GM10266 (cell line): ENCODE data around the gene SH3BGRL2.

Experiments used
- DNase-seq: peaks from one replicate; pipeline ENCODE4 v3.0.0; 2012; ENCODE audit errors: extremely low spot score
- TF ChIP-seq, protein P1 (sequence below): IDR thresholded peaks from 2 replicates; pipeline ENCODE4 v1.5.1; 2012; ENCODE audit warnings: mild to moderate bottlenecking, low read depth; ENCODE audit not compliant: control insufficient read depth, insufficient read depth; ENCODE audit errors: missing control alignments

SH3BGRL2 gene

DNA sequence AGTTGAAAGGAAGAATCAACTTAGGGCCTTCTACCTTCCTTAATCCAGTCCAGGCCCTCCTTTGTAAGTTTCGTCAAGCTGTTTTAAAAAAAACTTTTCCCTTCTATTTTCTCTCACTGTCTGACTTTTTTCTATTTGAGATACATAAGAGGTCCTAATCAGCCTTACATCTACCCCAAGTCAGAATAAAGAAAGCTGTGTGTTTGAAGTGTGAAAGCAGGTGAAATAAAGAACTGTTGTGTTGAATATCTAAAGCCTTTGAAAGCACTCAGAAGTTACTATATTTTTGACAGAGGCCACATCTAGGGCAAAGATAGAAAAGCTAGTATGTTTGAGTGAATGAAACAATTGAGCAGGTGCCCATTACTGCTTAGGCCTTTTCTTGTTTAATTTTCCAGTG, 35.5 kb downstream of the SH3BGRL2 start:
- DNase-seq: no peak
- TF ChIP-seq, protein P1, sequence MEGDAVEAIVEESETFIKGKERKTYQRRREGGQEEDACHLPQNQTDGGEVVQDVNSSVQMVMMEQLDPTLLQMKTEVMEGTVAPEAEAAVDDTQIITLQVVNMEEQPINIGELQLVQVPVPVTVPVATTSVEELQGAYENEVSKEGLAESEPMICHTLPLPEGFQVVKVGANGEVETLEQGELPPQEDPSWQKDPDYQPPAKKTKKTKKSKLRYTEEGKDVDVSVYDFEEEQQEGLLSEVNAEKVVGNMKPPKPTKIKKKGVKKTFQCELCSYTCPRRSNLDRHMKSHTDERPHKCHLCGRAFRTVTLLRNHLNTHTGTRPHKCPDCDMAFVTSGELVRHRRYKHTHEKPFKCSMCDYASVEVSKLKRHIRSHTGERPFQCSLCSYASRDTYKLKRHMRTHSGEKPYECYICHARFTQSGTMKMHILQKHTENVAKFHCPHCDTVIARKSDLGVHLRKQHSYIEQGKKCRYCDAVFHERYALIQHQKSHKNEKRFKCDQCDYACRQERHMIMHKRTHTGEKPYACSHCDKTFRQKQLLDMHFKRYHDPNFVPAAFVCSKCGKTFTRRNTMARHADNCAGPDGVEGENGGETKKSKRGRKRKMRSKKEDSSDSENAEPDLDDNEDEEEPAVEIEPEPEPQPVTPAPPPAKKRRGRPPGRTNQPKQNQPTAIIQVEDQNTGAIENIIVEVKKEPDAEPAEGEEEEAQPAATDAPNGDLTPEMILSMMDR: no peak

DNA sequence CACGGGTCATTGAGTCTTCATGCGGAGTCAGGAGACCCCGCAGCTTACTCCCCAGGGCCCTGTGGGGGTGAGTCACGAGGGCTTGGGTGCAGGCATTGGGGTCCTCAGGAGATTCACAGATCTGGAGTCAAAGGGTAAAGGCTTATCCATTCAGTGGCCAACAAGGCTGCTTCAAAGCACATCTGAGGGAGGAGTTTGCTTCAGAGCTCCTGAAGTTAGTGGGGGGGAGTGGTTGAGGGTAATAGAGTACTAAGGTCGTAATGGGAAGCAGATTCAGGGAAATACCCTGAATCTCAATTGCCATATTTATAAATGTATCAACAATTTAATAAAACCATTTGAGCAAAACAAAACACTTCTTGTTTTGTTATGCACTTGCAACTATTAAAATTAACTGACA, 37.3 kb downstream of the SH3BGRL2 start:
- no peak for DNase-seq

DNA sequence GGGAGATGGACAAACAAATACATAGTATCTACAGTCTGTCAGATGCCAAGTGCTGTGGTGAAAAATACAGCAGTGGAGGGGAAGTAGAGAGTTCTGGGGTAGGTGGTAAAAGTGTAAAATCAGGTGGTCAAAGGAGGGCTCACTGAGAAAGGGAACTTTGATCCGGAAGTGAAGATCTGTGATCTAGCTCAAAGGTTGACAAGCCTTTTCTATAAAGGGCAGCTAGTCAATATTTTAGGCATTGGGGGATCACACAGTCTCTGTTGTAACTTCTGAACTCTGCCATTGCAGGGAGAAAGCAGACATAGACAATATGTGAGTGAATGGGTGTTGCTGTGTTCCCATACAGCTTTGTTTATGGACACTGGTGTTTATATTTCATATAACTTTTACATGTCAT, 38.6 kb downstream of the SH3BGRL2 start:
- TF ChIP-seq, protein P1: no peak
- DNase-seq: no peak

More for the DNA sequence above, 37.3 kb downstream of the SH3BGRL2 start:
- TF ChIP-seq, protein P1: no peak

DNA sequence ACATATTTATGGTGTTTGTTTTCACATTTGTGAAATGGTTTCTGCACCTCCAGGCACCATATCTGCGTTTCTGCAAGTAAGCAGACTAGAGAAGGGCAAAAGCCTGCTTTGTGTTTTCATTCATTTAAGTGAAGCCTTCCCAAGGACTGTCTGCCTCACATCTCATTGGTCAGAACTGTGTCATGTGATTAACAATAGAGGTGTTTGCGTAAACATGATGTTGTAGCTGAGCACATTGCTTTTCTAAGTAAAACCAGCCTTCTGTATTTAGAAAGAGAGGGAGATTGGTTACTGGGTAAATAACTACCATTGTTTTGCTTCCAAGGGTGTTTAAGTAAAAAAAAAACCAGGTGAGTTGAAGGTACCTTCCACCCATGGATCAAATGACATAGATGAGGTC, 39.7 kb downstream of the SH3BGRL2 start:
- TF ChIP-seq, protein P1: no peak

DNA sequence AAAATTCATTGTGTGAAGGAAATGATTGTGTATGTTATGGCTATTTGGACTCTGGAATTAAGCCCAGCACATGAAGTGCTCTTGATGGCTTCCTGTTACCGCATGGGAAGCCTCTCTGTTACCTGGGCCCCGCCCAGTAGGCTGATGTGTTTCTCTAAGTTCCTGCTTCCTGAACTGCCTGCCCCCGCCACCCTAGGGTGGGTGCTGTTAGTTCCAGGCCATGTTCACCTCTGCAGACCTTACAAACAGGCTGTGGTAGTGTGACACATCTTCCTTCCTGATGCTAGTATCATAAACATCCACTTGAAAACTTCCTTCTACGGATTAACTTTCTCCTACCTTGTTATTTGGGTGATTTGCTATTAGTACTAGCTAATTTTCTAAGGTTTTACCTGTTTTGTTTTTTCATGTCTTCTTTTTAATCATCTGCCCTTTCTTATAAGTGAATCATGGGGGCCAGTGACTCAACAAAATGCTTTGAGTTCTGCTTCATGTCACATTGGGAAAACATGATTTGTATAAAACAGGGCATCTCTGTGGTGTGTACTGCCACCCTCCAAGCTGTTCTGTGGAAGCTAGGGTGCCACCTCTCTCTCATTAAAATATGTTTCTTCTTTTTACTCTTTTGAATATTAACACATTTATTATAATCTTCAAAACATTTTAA, 40.6 kb downstream of the SH3BGRL2 start:
- peak; percentile 7 for DNase-seq
- TF ChIP-seq, protein P1: no peak

More for the DNA sequence above, 39.7 kb downstream of the SH3BGRL2 start:
- DNase-seq: no peak

DNA sequence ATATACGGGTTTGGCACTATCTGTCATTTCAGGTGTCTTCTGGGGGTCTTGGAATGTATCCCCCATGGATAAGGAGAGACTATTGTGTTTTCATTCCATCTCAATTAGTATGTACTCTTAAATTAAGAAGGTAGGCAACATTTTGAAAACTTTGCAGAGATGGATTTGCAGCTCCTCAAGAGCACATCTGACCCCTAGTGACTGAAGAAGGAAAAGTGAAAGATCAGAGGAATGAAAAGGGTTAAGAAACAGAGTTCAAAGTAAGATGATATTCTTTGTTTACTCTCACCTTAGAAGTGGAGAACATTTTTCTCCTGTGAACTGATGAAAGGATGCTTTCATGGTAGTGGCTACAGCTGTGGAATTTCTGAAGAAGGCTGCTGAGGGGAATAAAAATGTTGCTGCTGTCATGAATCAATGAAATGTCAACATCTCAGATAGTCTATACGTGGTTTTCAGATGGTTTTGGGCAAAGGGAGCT, 41.5 kb downstream of the SH3BGRL2 start:
- TF ChIP-seq, protein P1: peak; percentile 61
- DNase-seq: peak; percentile 20

DNA sequence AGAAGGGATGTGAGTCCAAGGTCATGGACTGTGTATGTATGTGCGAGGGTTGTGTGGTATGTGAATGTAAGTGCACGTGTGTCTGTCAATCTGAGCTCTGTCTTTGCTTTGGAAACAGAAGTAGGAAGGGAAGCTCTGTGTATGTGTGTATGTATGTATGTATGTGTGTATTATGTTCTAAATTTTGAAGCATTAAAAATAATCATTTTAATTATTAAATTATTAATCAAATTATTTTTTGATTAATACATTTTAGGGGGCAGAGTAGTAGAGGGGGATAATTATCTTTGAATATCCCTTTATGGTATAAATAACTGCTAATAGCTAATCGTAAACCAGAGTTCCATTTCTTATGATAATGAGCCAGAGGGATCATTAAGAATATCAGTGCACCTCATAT, 42.8 kb downstream of the SH3BGRL2 start:
- TF ChIP-seq, protein P1: no peak
- DNase-seq: no peak
